H9 (cell line): ENCODE measurements around the gene ZNF672. TPM values are rescaled to one million over a fixed set of nuclear protein-coding genes. Genes with fewer than 3 reads are reported as not detected.

Experiments
- DNase-seq: peaks from one replicate; pipeline ENCODE4 v3.0.0-alpha.2; 2017
- H2AFZ ChIP-seq: one replicate; pipeline ENCODE4 v1.6.1; 2013; ENCODE audit warnings: mild to moderate bottlenecking, low read length, control low read depth, moderate library complexity
- H2AK5ac ChIP-seq: 2 replicates; pipeline ENCODE4 v1.6.1; 2013; ENCODE audit warnings: low read length, control low read depth, mixed read lengths; ENCODE audit not compliant: insufficient read length
- H2BK120ac ChIP-seq: one replicate; pipeline ENCODE4 v1.6.1; 2013; ENCODE audit warnings: low read depth, mild to moderate bottlenecking, low read length, control low read depth, inconsistent platforms; ENCODE audit not compliant: poor library complexity, severe bottlenecking
- H2BK12ac ChIP-seq: 2 replicates; pipeline ENCODE4 v1.6.1; 2013; ENCODE audit warnings: low read length, control low read depth, mixed read lengths, low read depth; ENCODE audit not compliant: insufficient read length
- H2BK15ac ChIP-seq: 2 replicates; pipeline ENCODE4 v1.6.1; 2013; ENCODE audit warnings: low read depth, low read length, control low read depth
- H2BK20ac ChIP-seq: one replicate; pipeline ENCODE4 v1.6.1; 2013; ENCODE audit warnings: low read depth, mild to moderate bottlenecking, low read length, control low read depth, inconsistent platforms; ENCODE audit not compliant: poor library complexity, severe bottlenecking
- H2BK5ac ChIP-seq: 2 replicates; pipeline ENCODE4 v1.6.1; 2013; ENCODE audit warnings: low read length, control low read depth, mixed read lengths; ENCODE audit not compliant: insufficient read length
- H3K14ac ChIP-seq: 2 replicates; pipeline ENCODE4 v1.6.1; 2013; ENCODE audit warnings: low read length, control low read depth; ENCODE audit not compliant: insufficient read depth
- H3K18ac ChIP-seq: 2 replicates; pipeline ENCODE4 v1.6.1; 2013; ENCODE audit warnings: low read depth, mild to moderate bottlenecking, mixed read lengths, low read length, control low read depth; ENCODE audit not compliant: insufficient read length
- H3K23ac ChIP-seq: 2 replicates; pipeline ENCODE4 v1.6.1; 2013; ENCODE audit warnings: low read length, control low read depth, mixed read lengths, low read depth; ENCODE audit not compliant: insufficient read length
- H3K23me2 ChIP-seq: 2 replicates; pipeline ENCODE4 v1.6.1; 2013; ENCODE audit warnings: low read depth, mild to moderate bottlenecking, mixed read lengths, low read length, control low read depth; ENCODE audit not compliant: insufficient read length, poor library complexity, severe bottlenecking
- H3K27ac ChIP-seq: 2 replicates; pipeline ENCODE4 v1.5.1; 2013; ENCODE audit warnings: low read length, control low read depth, mixed read lengths, low read depth; ENCODE audit not compliant: insufficient read length
- H3K27me3 ChIP-seq: 2 replicates; pipeline ENCODE4 v1.6.1; 2013; ENCODE audit warnings: low read length, control low read depth, inconsistent platforms; ENCODE audit not compliant: insufficient read depth
- H3K4ac ChIP-seq: 2 replicates; pipeline ENCODE4 v1.6.1; 2013; ENCODE audit warnings: low read depth, mild to moderate bottlenecking, control low read depth, inconsistent platforms, low read length, moderate library complexity
- H3K4me1 ChIP-seq: 2 replicates; pipeline ENCODE4 v1.6.1; 2013; ENCODE audit warnings: low read length, control low read depth, inconsistent platforms; ENCODE audit not compliant: insufficient read depth
- H3K4me2 ChIP-seq: 2 replicates; pipeline ENCODE4 v1.6.1; 2013; ENCODE audit warnings: low read length, control low read depth, mixed read lengths; ENCODE audit not compliant: insufficient read length, insufficient read depth
- H3K56ac ChIP-seq: 2 replicates; pipeline ENCODE4 v1.6.1; 2013; ENCODE audit warnings: low read depth, mild to moderate bottlenecking, mixed read lengths, low read length, control low read depth; ENCODE audit not compliant: insufficient read length
- H3K79me1 ChIP-seq: 2 replicates; pipeline ENCODE4 v1.6.1; 2013; ENCODE audit warnings: low read depth, mild to moderate bottlenecking, moderate library complexity, low read length, control low read depth, inconsistent platforms; ENCODE audit not compliant: insufficient read depth, poor library complexity, severe bottlenecking
- H3K79me2 ChIP-seq: 2 replicates; pipeline ENCODE4 v1.6.1; 2013; ENCODE audit warnings: low read length, control low read depth, inconsistent platforms; ENCODE audit not compliant: insufficient read depth
- H3K9ac ChIP-seq: 2 replicates; pipeline ENCODE4 v1.6.1; 2013; ENCODE audit warnings: low read length, control low read depth, mixed read lengths; ENCODE audit not compliant: insufficient read length; ENCODE audit errors: extremely low read depth
- H3K9me3 ChIP-seq: one replicate; pipeline ENCODE4 v1.6.1; 2013; ENCODE audit warnings: low read depth, low read length, inconsistent platforms; ENCODE audit not compliant: control insufficient read depth
- H3T11ph ChIP-seq: one replicate; pipeline ENCODE4 v1.6.1; 2013; ENCODE audit warnings: mild to moderate bottlenecking, low read length, control low read depth, inconsistent platforms
- H4K20me1 ChIP-seq: one replicate; pipeline ENCODE4 v1.6.1; 2013; ENCODE audit not compliant: control insufficient read depth, insufficient read length, insufficient read depth
- H4K5ac ChIP-seq: 2 replicates; pipeline ENCODE4 v1.6.1; 2013; ENCODE audit warnings: low read depth, mild to moderate bottlenecking, mixed read lengths, low read length, control low read depth; ENCODE audit not compliant: insufficient read length
- H4K8ac ChIP-seq: replicated peaks from 2 replicates; pipeline ENCODE4 v1.6.1; 2013; ENCODE audit warnings: low read length, control low read depth, mixed read lengths, low read depth; ENCODE audit not compliant: insufficient read length
- H4K91ac ChIP-seq: 2 replicates; pipeline ENCODE4 v1.6.1; 2013; ENCODE audit warnings: low read depth, mild to moderate bottlenecking, moderate library complexity, mixed read lengths, low read length, control low read depth; ENCODE audit not compliant: insufficient read length
- H3K27ac Mint-ChIP-seq, 3 experiments: 2 replicates in 2 of 3; 3 replicates in 1 of 3; pipeline ENCODE4 v1.8.0; 2020 to 2021; ENCODE audit warnings: mixed read lengths in 3 of 3, mild to moderate bottlenecking in 1 of 3, moderate library complexity in 1 of 3
- H3K27me3 Mint-ChIP-seq: 2 replicates; pipeline ENCODE4 v1.8.0; 2021; ENCODE audit warnings: low read depth, mild to moderate bottlenecking, moderate library complexity, mixed read lengths
- H3K36me3 Mint-ChIP-seq, 3 experiments: 2 replicates in 2 of 3; 3 replicates in 1 of 3; pipeline ENCODE4 v1.8.0; 2020 to 2021; ENCODE audit warnings: low read depth in 3 of 3, mixed read lengths in 3 of 3; ENCODE audit not compliant: insufficient read depth in 1 of 3
- H3K4me1 Mint-ChIP-seq, 2 experiments: 2 replicates each; pipeline ENCODE4 v1.8.0; 2020; ENCODE audit warnings: mixed read lengths in 2 of 2
- H3K4me3 Mint-ChIP-seq, 2 experiments: 2 replicates in 1 of 2; 3 replicates in 1 of 2; pipeline ENCODE4 v1.8.0; 2020 to 2021; ENCODE audit warnings: mild to moderate bottlenecking in 2 of 2, mixed read lengths in 2 of 2, moderate library complexity in 1 of 2
- H3K9me3 Mint-ChIP-seq, 2 experiments: 2 replicates in 1 of 2; 3 replicates in 1 of 2; pipeline ENCODE4 v1.8.0; 2020; ENCODE audit warnings: mild to moderate bottlenecking in 2 of 2, mixed read lengths in 2 of 2, moderate library complexity in 1 of 2
- WGBS: extraction: QIAGEN DNeasy Blood & Tissue Kit; methylation state at CpG from one replicate; pipeline ENCODE4 v1.1.7; 2013; ENCODE audit warnings: missing lambda C conversion rate, low lambda C conversion rate, mixed read lengths; ENCODE audit not compliant: insufficient read length; ENCODE audit errors: extremely low coverage; 5-methylcytosine and 5-hydroxymethylcytosine counted together
- total RNA-seq: library from RNA; stranded (reverse); gene quantifications from 2 replicates; pipeline ENCODE4 v1.2.1, GENCODE V29; 2021
- TF ChIP-seq, protein P1 (sequence below): fragments of 200-600 bp; sonication (generic); conservative IDR thresholded peaks from 3 replicates; pipeline ENCODE4 v1.8.0; 2021; ENCODE audit warnings: antibody characterized with exemption, mild to moderate bottlenecking

ZNF672 gene
- total RNA-seq, 1 experiment from 2014 or later, result 29.4 TPM

DNA sequence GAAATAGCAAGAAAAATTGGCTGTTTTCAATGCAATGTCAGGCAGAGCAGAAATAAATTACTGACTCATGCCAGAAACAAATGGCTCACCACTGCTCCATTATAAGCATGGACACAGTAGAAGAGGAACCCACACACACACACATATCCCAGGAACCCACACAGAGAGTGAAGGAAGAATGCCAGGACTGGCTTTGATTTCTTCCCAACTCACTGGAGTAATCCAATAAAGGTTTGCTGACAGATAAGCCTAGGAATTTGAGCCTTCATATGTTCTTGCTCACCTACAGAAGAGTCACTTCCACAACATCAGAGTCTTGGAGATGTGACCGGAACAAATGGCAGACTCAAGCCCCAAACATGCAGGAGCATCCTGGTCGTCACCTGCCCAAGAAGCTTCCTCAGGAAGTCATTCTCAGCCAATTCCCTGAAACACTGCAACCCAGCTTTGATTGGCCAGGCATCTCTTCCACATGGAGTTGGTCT is 14.5 kb upstream of the ZNF672 start:
- Histone ChIP-seq H3K4me2 (no peak overlapping the region), H2BK12ac (no peak overlapping the region), H3T11ph (no peak overlapping the region), H4K5ac (no peak overlapping the region), H4K8ac (no peak overlapping the region), H2BK120ac (no peak overlapping the region), H3K27ac (no peak overlapping the region), H3K18ac (no peak overlapping the region), H3K27me3 (no peaks in the 10 kb centered on the region), H3K23ac (no peak overlapping the region), H2AK5ac (no peak overlapping the region), H3K14ac (no peak overlapping the region), H3K23me2 (peaks cover 4% of the 10 kb centered on the region), H2BK15ac (no peak overlapping the region), H3K79me1 (peaks cover 12% of the 10 kb centered on the region), H3K56ac (no peak overlapping the region), H4K20me1 (no peaks in the 10 kb centered on the region), H3K9me3 (no peaks in the 10 kb centered on the region), H3K4me1 (peaks cover 2% of the 10 kb centered on the region; the same call in 1 of the 2 replicates), H3K9ac (no peak overlapping the region), H2AFZ (no peak overlapping the region), H2BK20ac (no peak overlapping the region), H3K4ac (no peak overlapping the region), H2BK5ac (no peak overlapping the region), H4K91ac (no peak overlapping the region), H3K79me2 (peaks cover 5% of the 10 kb centered on the region; the same call in 1 of the 2 replicates)
- Mint-ChIP-seq H3K27me3 (no peaks in the 10 kb centered on the region), H3K4me3 (peak overlapping the region; percentile 22 to 90; a peak in 1 of 5 replicates), H3K36me3 (peaks cover 13 to 44% (median 36%) of the 10 kb centered on the region in 3 experiments; a peak in 6 of 7 replicates), H3K9me3 (no peaks in the 10 kb centered on the region; a peak in 2 of 5 replicates), H3K27ac (no peak overlapping the region), H3K4me1 (peaks cover 27% of the 10 kb centered on the region in 2 experiments)
- TF ChIP-seq, protein P1, sequence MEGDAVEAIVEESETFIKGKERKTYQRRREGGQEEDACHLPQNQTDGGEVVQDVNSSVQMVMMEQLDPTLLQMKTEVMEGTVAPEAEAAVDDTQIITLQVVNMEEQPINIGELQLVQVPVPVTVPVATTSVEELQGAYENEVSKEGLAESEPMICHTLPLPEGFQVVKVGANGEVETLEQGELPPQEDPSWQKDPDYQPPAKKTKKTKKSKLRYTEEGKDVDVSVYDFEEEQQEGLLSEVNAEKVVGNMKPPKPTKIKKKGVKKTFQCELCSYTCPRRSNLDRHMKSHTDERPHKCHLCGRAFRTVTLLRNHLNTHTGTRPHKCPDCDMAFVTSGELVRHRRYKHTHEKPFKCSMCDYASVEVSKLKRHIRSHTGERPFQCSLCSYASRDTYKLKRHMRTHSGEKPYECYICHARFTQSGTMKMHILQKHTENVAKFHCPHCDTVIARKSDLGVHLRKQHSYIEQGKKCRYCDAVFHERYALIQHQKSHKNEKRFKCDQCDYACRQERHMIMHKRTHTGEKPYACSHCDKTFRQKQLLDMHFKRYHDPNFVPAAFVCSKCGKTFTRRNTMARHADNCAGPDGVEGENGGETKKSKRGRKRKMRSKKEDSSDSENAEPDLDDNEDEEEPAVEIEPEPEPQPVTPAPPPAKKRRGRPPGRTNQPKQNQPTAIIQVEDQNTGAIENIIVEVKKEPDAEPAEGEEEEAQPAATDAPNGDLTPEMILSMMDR, result no peak
- WGBS, result no CpG with 5 or more reads among the region's 2 CpGs
- no peak for DNase-seq
